H1 (cell line): Measurements from ENCODE around the gene PHOX2A. TPM values are rescaled to one million over a fixed set of nuclear protein-coding genes. Genes with fewer than 3 reads are reported as not detected.

Source experiments
- CTCF ChIA-PET: fragments of 300-600 bp; sonication (Branson Sonifier 250); formaldehyde crosslinking; loops from one replicate; lab custom pipeline; 2021; ENCODE audit not compliant: partially characterized antibody; lab: Charles Lee
- POLR2A ChIA-PET: fragments of 300-600 bp; sonication (Branson Sonifier 250); formaldehyde crosslinking; loops from one replicate; lab custom pipeline; 2021; ENCODE audit warnings: inconsistent platforms; ENCODE audit not compliant: partially characterized antibody; lab: Charles Lee
- DNase-seq, 2 experiments: peaks; one replicate each; pipeline versions ENCODE4 v3.0.0 to v3.0.0-alpha.2; 2010 to 2022; ENCODE audit warnings: low spot score in 2 of 2, low read depth in 1 of 2, mixed read lengths in 1 of 2
- FAIRE-seq: peaks from 2 replicates; lab custom pipeline; 2011; peaks lifted over from hg19 to GRCh38; lab: Jason Lieb, UNC
- H2AFZ ChIP-seq: 2 replicates; pipeline ENCODE4 v1.8.1; 2012; ENCODE audit warnings: low read length, inconsistent platforms
- H2AK5ac ChIP-seq: 2 replicates; pipeline ENCODE4 v1.6.1; 2013; ENCODE audit warnings: low read depth, low read length
- H2BK120ac ChIP-seq: replicated peaks from 2 replicates; pipeline ENCODE3; 2013; ENCODE audit warnings: low read depth, low read length, inconsistent platforms
- H2BK12ac ChIP-seq: 2 replicates; pipeline ENCODE4 v1.6.1; 2013; ENCODE audit warnings: low read depth, low read length
- H2BK15ac ChIP-seq: 2 replicates; pipeline ENCODE4 v1.6.1; 2013; ENCODE audit warnings: low read length
- H2BK20ac ChIP-seq: 2 replicates; pipeline ENCODE4 v1.6.1; 2013; ENCODE audit warnings: low read length
- H2BK5ac ChIP-seq: 2 replicates; pipeline ENCODE4 v1.6.1; 2013; ENCODE audit warnings: low read depth, low read length
- H3K14ac ChIP-seq: 2 replicates; pipeline ENCODE4 v1.6.1; 2013; ENCODE audit warnings: inconsistent platforms; ENCODE audit not compliant: insufficient read length
- H3K18ac ChIP-seq: 2 replicates; pipeline ENCODE4 v1.6.1; 2013; ENCODE audit warnings: low read length; ENCODE audit errors: extremely low read depth
- H3K23ac ChIP-seq: 2 replicates; pipeline ENCODE4 v1.6.1; 2013; ENCODE audit warnings: inconsistent platforms; ENCODE audit not compliant: insufficient read length
- H3K23me2 ChIP-seq: 2 replicates; pipeline ENCODE4 v1.6.1; 2013; ENCODE audit warnings: low read depth, low read length
- H3K27ac ChIP-seq: 2 replicates; pipeline ENCODE4 v1.6.1; 2011; ENCODE audit warnings: low read depth, low read length, inconsistent platforms
- H3K27me3 ChIP-seq, 4 experiments: replicated peaks in 1 of 4; 1 replicate in 1 of 4; 2 replicates in 3 of 4; pipeline versions ENCODE4 v1.6.1 to v1.8.1; 2011 to 2013; ENCODE audit warnings: low read length in 3 of 4, mild to moderate bottlenecking in 3 of 4, inconsistent platforms in 2 of 4, mixed read lengths in 2 of 4, moderate library complexity in 1 of 4; ENCODE audit not compliant: control insufficient read depth in 3 of 4, insufficient read depth in 3 of 4; ENCODE audit errors: extremely low read depth in 1 of 4
- H3K36me3 ChIP-seq, 4 experiments: 2 replicates each; pipeline versions ENCODE4 v1.6.1 to v1.8.1; 2011 to 2013; ENCODE audit warnings: mild to moderate bottlenecking in 4 of 4, low read length in 3 of 4, moderate library complexity in 2 of 4, control low read depth in 1 of 4, inconsistent platforms in 1 of 4; ENCODE audit not compliant: insufficient read depth in 4 of 4, control insufficient read depth in 2 of 4
- H3K4ac ChIP-seq: replicated peaks from 2 replicates; pipeline ENCODE3; 2013; ENCODE audit warnings: low read length, low read depth, mixed read lengths, inconsistent platforms; ENCODE audit not compliant: insufficient read length
- H3K4me1 ChIP-seq, 4 experiments: replicated peaks in 1 of 4; 1 replicate in 1 of 4; 2 replicates in 3 of 4; pipeline versions ENCODE4 v1.6.1 to v1.8.1; 2011 to 2013; ENCODE audit warnings: low read length in 3 of 4, inconsistent platforms in 2 of 4, mixed read lengths in 1 of 4; ENCODE audit not compliant: insufficient read depth in 4 of 4, control insufficient read depth in 3 of 4
- H3K4me2 ChIP-seq, 2 experiments: 2 replicates each; pipeline versions ENCODE4 v1.6.1 to v1.8.1; 2011 to 2013; ENCODE audit warnings: low read depth in 2 of 2, low read length in 2 of 2, control low read depth in 1 of 2, inconsistent platforms in 1 of 2, mild to moderate bottlenecking in 1 of 2; ENCODE audit not compliant: insufficient read depth in 1 of 2
- H3K4me3 ChIP-seq, 4 experiments: fragments of 200-600, 300-600 bp in 1 of 4; sonication (generic), shearing (Covaris generic), sonication (Bioruptor Twin) in 1 of 4; 2 replicates each; pipeline versions ENCODE4 v1.5.1 to v1.8.1; 2011 to 2016; ENCODE audit warnings: low read length in 4 of 4, low read depth in 3 of 4, control low read depth in 2 of 4, inconsistent platforms in 2 of 4, mild to moderate bottlenecking in 2 of 4, mixed read lengths in 1 of 4, moderate library complexity in 1 of 4; ENCODE audit not compliant: insufficient read depth in 2 of 4; ENCODE audit errors: extremely low read depth in 1 of 4
- H3K56ac ChIP-seq: replicated peaks from 2 replicates; pipeline ENCODE3; 2013; ENCODE audit warnings: low read depth, mild to moderate bottlenecking, mixed read lengths, low read length, inconsistent platforms; ENCODE audit not compliant: insufficient read length
- H3K79me1 ChIP-seq: 2 replicates; pipeline ENCODE4 v1.6.1; 2013; ENCODE audit warnings: low read depth, low read length, control low read depth
- H3K79me2 ChIP-seq, 2 experiments: 2 replicates each; pipeline versions ENCODE4 v1.6.1 to v1.8.1; 2012 to 2013; ENCODE audit warnings: low read length in 2 of 2, mild to moderate bottlenecking in 2 of 2, inconsistent platforms in 1 of 2; ENCODE audit not compliant: insufficient read depth in 2 of 2, control insufficient read depth in 1 of 2
- H3K9ac ChIP-seq, 4 experiments: replicated peaks in 1 of 4; 1 replicate in 1 of 4; 2 replicates in 3 of 4; pipeline versions ENCODE4 v1.6.1 to v1.8.1; 2011 to 2013; ENCODE audit warnings: low read depth in 3 of 4, low read length in 3 of 4, control low read depth in 2 of 4, mild to moderate bottlenecking in 2 of 4, moderate library complexity in 2 of 4, inconsistent platforms in 1 of 4; ENCODE audit errors: extremely low read depth in 1 of 4
- H3K9me3 ChIP-seq, 2 experiments: 2 replicates each; pipeline versions ENCODE4 v1.6.1 to v1.8.1; 2012 to 2013; ENCODE audit warnings: mild to moderate bottlenecking in 2 of 2, moderate library complexity in 2 of 2, control low read depth in 1 of 2, inconsistent platforms in 1 of 2, low read depth in 1 of 2, low read length in 1 of 2, mixed read lengths in 1 of 2; ENCODE audit not compliant: insufficient read depth in 2 of 2
- H4K20me1 ChIP-seq, 2 experiments: replicated peaks in 1 of 2; 2 replicates each; pipeline versions ENCODE3 to v1.8.1; 2011 to 2013; ENCODE audit warnings: inconsistent platforms in 2 of 2, low read length in 2 of 2, mild to moderate bottlenecking in 1 of 2; ENCODE audit not compliant: insufficient read depth in 2 of 2, control insufficient read depth in 1 of 2
- H4K5ac ChIP-seq: 2 replicates; pipeline ENCODE4 v1.6.1; 2013; ENCODE audit warnings: low read length, low read depth, mixed read lengths, inconsistent platforms; ENCODE audit not compliant: insufficient read length
- H4K8ac ChIP-seq: 2 replicates; pipeline ENCODE4 v1.8.0; 2013; ENCODE audit warnings: mild to moderate bottlenecking, moderate library complexity, low read length, inconsistent platforms; ENCODE audit not compliant: insufficient read depth; ENCODE audit errors: extremely low read depth
- H4K91ac ChIP-seq: replicated peaks from 2 replicates; pipeline ENCODE3; 2013; ENCODE audit warnings: low read length, mixed read lengths, inconsistent platforms; ENCODE audit not compliant: insufficient read length
- ASH2L ChIP-seq: fragments of 200-600, 300-600 bp; sonication (generic); IDR thresholded peaks from one replicate; pipeline ENCODE4 v1.7.1; 2017; ENCODE audit warnings: low read length
- ATF3 ChIP-seq: IDR thresholded peaks from 2 replicates; pipeline ENCODE4 v1.6.1; 2011; ENCODE audit warnings: low read depth, mild to moderate bottlenecking, low read length; ENCODE audit not compliant: insufficient read depth
- CHD2 ChIP-seq: IDR thresholded peaks from 2 replicates; pipeline ENCODE4 v1.6.1; 2012; ENCODE audit warnings: low read length, improper control_type of control experiment
- FOSL1 ChIP-seq: IDR thresholded peaks from 2 replicates; pipeline ENCODE4 v1.6.1; 2011; ENCODE audit warnings: mild to moderate bottlenecking, low read depth, low read length, moderate library complexity; ENCODE audit not compliant: insufficient read depth
- GABPA ChIP-seq: IDR thresholded peaks from 2 replicates; pipeline ENCODE4 v1.6.1; 2011; ENCODE audit warnings: mild to moderate bottlenecking, low read length, moderate library complexity, borderline replicate concordance; ENCODE audit not compliant: insufficient read depth
- JUN ChIP-seq: IDR thresholded peaks from 2 replicates; pipeline ENCODE4 v1.6.1; 2011; ENCODE audit warnings: low read depth, mild to moderate bottlenecking, improper control_type of control experiment, low read length
- KDM1A ChIP-seq: fragments of 200-600, 300-600 bp; sonication (generic); IDR thresholded peaks from 2 replicates; pipeline ENCODE4 v1.7.1; 2016; ENCODE audit warnings: mild to moderate bottlenecking, low read length, borderline replicate concordance
- KDM4A ChIP-seq: IDR thresholded peaks from one replicate; pipeline ENCODE4 v1.7.1; 2012; ENCODE audit warnings: low read depth, mild to moderate bottlenecking, moderate library complexity, low read length, inconsistent platforms; ENCODE audit not compliant: severe bottlenecking
- PHF8 ChIP-seq: fragments of 200-600 bp; sonication (generic); conservative IDR thresholded peaks from 2 replicates; pipeline ENCODE4 v1.7.1; 2012; ENCODE audit warnings: low read depth, mild to moderate bottlenecking, inconsistent platforms, low read length, moderate library complexity
- RFX5 ChIP-seq: IDR thresholded peaks from 2 replicates; pipeline ENCODE4 v1.6.1; 2011; ENCODE audit warnings: low read depth, low read length, improper control_type of control experiment, borderline replicate concordance
- SIN3A ChIP-seq, 2 experiments: IDR thresholded peaks in 1 of 2; conservative IDR thresholded peaks in 1 of 2; 2 replicates each; pipeline ENCODE4 v1.6.1; 2011 to 2012; ENCODE audit warnings: low read length in 2 of 2, improper control_type of control experiment in 1 of 2, low read depth in 1 of 2, mild to moderate bottlenecking in 1 of 2
- SP4 ChIP-seq: IDR thresholded peaks from 2 replicates; pipeline ENCODE4 v1.6.1; 2012; ENCODE audit warnings: low read length, inconsistent platforms
- USF2 ChIP-seq: IDR thresholded peaks from 2 replicates; pipeline ENCODE4 v1.6.1; 2011; ENCODE audit warnings: low read length, improper control_type of control experiment
- WGBS, 2 experiments: shearing (Covaris generic) in 1 of 2; methylation state at CpG; one replicate each; pipeline versions ENCODE4 v1.1.6 to v1.1.7; 2013 to 2015; ENCODE audit warnings: low lambda C conversion rate in 2 of 2, mixed read lengths in 2 of 2, inconsistent platforms in 1 of 2, low coverage in 1 of 2, missing lambda C conversion rate in 1 of 2; ENCODE audit not compliant: insufficient replicate concordance in 2 of 2, insufficient coverage in 1 of 2, insufficient read length in 1 of 2; ENCODE audit errors: extremely low coverage in 1 of 2, missing lambda C conversion rate in 1 of 2; 5-methylcytosine and 5-hydroxymethylcytosine counted together
- polyA plus RNA-seq, 7 experiments: library from polyadenylated mRNA; depleted of rRNA in 3 of 7; stranded (reverse) in 5 of 7; unstranded in 2 of 7; fragments of >200 nt in 5 of 7; fragments of 200-250 nt in 2 of 7; gene quantifications; 1 replicate in 5 of 7; 2 replicates in 1 of 7; 4 replicates in 1 of 7; pipeline versions ENCODE4 v1.2.1 to v1.2.3, GENCODE V29; 2011 to 2013; ENCODE audit warnings: missing spikeins in 2 of 7, mixed read lengths in 2 of 7
- total RNA-seq: library from RNA; stranded (reverse); fragmentation: NEBNext Ultra II Directional; extraction: Animal tissue kit (Norgen Biotek cat#: 25700); gene quantifications from 2 replicates; pipeline ENCODE4 v1.2.1, GENCODE V29; 2021

The PHOX2A gene
- total and polyA plus RNA-seq, 2 of the 8 experiments (the other 6 are each of a cell fraction or from before 2014, with no cell fraction given) = 0.67 TPM; not detected in 1

DNA sequence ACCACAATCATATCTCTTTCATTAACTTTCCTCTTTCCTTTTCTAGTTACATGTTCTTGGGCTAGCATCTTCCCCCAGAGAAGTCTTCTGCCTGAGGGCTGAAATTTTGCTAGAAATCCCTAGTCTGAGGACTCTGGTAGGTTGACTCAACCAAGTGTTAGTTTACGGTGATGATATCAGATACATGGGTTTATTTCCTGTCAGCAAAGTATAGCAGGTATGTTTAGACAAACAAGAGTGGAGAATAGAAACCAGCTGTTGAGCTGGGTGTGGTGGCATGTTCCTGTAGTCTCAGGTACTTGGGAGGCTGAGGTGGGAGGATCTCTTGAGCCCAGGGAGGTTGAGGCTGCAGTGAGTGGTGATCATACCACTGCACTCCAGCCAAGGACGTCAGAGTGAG is 40.8 kb downstream of the PHOX2A start:
- H3K23me2 ChIP-seq = no peaks in the 10 kb centered on the region
- WGBS, 2 experiments = 97% methylated on average over 2 of the region's 2 CpGs; no CpG with 5 or more reads in 1 of the 2 experiments
- no peaks in the 10 kb centered on the region for H3K9me3 ChIP-seq
- no peak overlapping the region for H4K91ac ChIP-seq
- H2BK15ac ChIP-seq = no peak overlapping the region
- H2BK120ac ChIP-seq = no peak overlapping the region
- H3K9ac ChIP-seq = no peak overlapping the region
- no peak for DNase-seq
- no peak overlapping the region for H2BK5ac ChIP-seq
- no peak overlapping the region for H2BK12ac ChIP-seq
- H3K4me1 ChIP-seq = no peaks in the 10 kb centered on the region
- H3K4ac ChIP-seq = no peak overlapping the region
- H4K20me1 ChIP-seq = no peaks in the 10 kb centered on the region
- TF ChIP-seq KDM1A (no peak), RFX5 (no peak), SP4 (no peak), ASH2L (no peak), KDM4A (no peak), SIN3A (conservative IDR thresholded peaks at IDR 0.05 in 1 of 2, IDR thresholded peaks at IDR 0.05 in 1 of 2; ENCODE audit: low read depth in 1 of 2, low read length in 2 of 2) (no peak), ATF3 (no peak), PHF8 (no peak), FOSL1 (no peak), USF2 (no peak), GABPA (no peak), JUN (no peak), CHD2 (no peak)
- H3K23ac ChIP-seq = no peak overlapping the region
- H4K5ac ChIP-seq = no peak overlapping the region
- no peak overlapping the region for H2AFZ ChIP-seq
- no peak overlapping the region for H3K14ac ChIP-seq
- H3K4me3 ChIP-seq = no peak overlapping the region
- no peak overlapping the region for H4K8ac ChIP-seq
- no peak for FAIRE-seq
- no peak overlapping the region for H2AK5ac ChIP-seq
- no peak overlapping the region for H3K4me2 ChIP-seq
- no peaks in the 10 kb centered on the region for H3K36me3 ChIP-seq
- H3K56ac ChIP-seq = no peak overlapping the region
- H2BK20ac ChIP-seq = no peak overlapping the region
- ChIA-PET CTCF (interaction anchor here (0.6 to 0.7 kb wide), 2 partner anchors 20 to 300 kb away, joined by 3 read pairs; no protein-coding TSS in a partner anchor), POLR2A (no interaction called here)
- no peak overlapping the region for H3K27ac ChIP-seq
- H3K79me1 ChIP-seq = no peaks in the 10 kb centered on the region
- H3K27me3 ChIP-seq = no peaks in the 10 kb centered on the region
- no peaks in the 10 kb centered on the region for H3K79me2 ChIP-seq
- H3K18ac ChIP-seq = no peak overlapping the region
